Neural crest cell (in vitro differentiated cells): Measurements from ENCODE around the gene SUGCT. TPM values are rescaled to one million over a fixed set of nuclear protein-coding genes. Genes with fewer than 3 reads are reported as not detected.

Experiments
- DNase-seq: peaks from one replicate; pipeline ENCODE4 v3.0.0; 2021; ENCODE audit warnings: low read depth, mixed read lengths, low spot score
- H3K27ac Mint-ChIP-seq: one replicate; pipeline ENCODE4 v1.8.0; 2021; ENCODE audit warnings: mild to moderate bottlenecking, mixed read lengths; ENCODE audit not compliant: unreplicated experiment
- H3K27me3 Mint-ChIP-seq: 2 replicates; pipeline ENCODE4 v1.8.0; 2021; ENCODE audit warnings: low read depth, mild to moderate bottlenecking, mixed read lengths
- H3K36me3 Mint-ChIP-seq: 2 replicates; pipeline ENCODE4 v1.8.0; 2021; ENCODE audit warnings: low read depth, mild to moderate bottlenecking, mixed read lengths
- H3K4me1 Mint-ChIP-seq: 2 replicates; pipeline ENCODE4 v1.8.0; 2021; ENCODE audit warnings: mixed read lengths
- H3K4me3 Mint-ChIP-seq: one replicate; pipeline ENCODE4 v1.8.0; 2021; ENCODE audit warnings: mild to moderate bottlenecking, mixed read lengths
- H3K9me3 Mint-ChIP-seq: 2 replicates; pipeline ENCODE4 v1.8.0; 2021; ENCODE audit warnings: mixed read lengths
- total RNA-seq: library from RNA; stranded (reverse); gene quantifications from 2 replicates; pipeline ENCODE4 v1.2.1, GENCODE V29; 2021
- TF ChIP-seq, protein P1 (sequence below): fragments of 200-600 bp; sonication (generic); conservative IDR thresholded peaks from 2 replicates; pipeline ENCODE4 v1.5.0; 2021; ENCODE audit warnings: antibody characterized with exemption, mild to moderate bottlenecking

Gene SUGCT
- total RNA-seq, 1 donor from 2014 or later, result 5.9 TPM

DNA sequence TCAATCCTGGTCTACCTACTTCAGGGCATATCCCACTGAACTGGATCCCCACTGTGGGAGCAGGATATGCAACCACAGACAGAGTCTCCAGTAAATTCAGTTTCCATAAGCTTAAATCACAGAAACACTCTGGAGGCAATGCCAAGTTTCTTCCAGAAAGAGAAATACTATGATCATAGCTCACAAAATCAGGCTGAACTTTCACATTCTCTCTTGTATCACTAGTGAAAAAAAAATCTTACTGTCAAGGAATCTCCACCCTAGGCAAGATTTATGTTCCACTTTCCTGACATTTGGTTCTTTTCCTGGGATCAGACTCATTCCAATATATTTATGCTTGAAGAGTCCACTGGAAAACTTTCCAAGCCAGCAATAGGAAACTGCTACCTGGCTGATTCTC is 749.0 kb downstream of the SUGCT start:
- no peaks in the 10 kb centered on the region for H3K4me1 Mint-ChIP-seq
- H3K36me3 Mint-ChIP-seq, result no peaks in the 10 kb centered on the region
- no peak for DNase-seq
- no peak overlapping the region for H3K4me3 Mint-ChIP-seq
- H3K27me3 Mint-ChIP-seq, result no peaks in the 10 kb centered on the region
- H3K27ac Mint-ChIP-seq, result no peak overlapping the region
- TF ChIP-seq, protein P1, sequence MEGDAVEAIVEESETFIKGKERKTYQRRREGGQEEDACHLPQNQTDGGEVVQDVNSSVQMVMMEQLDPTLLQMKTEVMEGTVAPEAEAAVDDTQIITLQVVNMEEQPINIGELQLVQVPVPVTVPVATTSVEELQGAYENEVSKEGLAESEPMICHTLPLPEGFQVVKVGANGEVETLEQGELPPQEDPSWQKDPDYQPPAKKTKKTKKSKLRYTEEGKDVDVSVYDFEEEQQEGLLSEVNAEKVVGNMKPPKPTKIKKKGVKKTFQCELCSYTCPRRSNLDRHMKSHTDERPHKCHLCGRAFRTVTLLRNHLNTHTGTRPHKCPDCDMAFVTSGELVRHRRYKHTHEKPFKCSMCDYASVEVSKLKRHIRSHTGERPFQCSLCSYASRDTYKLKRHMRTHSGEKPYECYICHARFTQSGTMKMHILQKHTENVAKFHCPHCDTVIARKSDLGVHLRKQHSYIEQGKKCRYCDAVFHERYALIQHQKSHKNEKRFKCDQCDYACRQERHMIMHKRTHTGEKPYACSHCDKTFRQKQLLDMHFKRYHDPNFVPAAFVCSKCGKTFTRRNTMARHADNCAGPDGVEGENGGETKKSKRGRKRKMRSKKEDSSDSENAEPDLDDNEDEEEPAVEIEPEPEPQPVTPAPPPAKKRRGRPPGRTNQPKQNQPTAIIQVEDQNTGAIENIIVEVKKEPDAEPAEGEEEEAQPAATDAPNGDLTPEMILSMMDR, result no peak
- H3K9me3 Mint-ChIP-seq, result no peaks in the 10 kb centered on the region

DNA sequence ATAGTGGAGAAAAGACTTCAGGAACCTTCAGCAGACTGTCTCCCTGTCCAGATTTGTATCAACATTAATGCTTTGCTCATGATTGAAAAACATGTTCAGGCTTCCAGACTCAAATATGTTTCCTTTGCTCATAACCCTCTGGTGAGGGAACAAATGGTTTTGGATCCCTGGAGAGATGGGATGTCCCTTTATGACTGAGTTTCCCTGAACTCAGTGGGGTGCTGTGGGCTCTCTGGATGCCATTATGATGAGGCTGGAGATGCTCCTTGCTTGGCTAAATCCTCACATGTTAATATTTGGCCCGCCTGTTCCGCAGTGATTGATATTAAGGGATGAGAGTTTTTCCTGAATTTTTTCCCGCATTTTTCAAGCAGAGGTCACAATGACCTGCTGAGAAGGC is 749.4 kb downstream of the SUGCT start:
- no peaks in the 10 kb centered on the region for H3K27me3 Mint-ChIP-seq
- TF ChIP-seq, protein P1, result no peak

DNA sequence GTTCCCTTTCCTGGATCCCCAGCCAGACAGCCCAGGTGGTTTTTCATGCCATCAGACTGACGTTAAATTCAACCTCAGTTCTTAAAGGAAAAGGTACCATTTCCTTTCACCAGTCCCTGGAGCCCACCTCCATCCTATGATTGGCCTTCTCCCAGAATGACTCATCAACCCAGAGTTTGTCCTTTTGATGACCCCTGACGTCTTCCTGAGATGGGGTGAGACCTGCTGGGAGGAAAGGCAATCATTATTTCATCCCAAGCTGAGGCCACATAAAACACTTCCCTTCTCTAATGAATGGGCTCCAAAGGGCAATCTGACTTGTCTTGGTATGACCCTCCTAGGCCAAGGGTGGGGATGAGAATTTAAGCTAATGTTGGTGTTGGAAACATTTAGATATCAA is 750.7 kb downstream of the SUGCT start:
- no peaks in the 10 kb centered on the region for H3K36me3 Mint-ChIP-seq
- H3K27ac Mint-ChIP-seq, result no peak overlapping the region
- H3K4me1 Mint-ChIP-seq, result no peaks in the 10 kb centered on the region
- no peak for DNase-seq
- H3K4me3 Mint-ChIP-seq, result no peak overlapping the region
- no peaks in the 10 kb centered on the region for H3K9me3 Mint-ChIP-seq
- TF ChIP-seq, protein P1, result no peak
- H3K27me3 Mint-ChIP-seq, result no peaks in the 10 kb centered on the region

More for the DNA sequence above, 749.4 kb downstream of the SUGCT start:
- Mint-ChIP-seq H3K9me3 (no peaks in the 10 kb centered on the region), H3K36me3 (no peaks in the 10 kb centered on the region), H3K4me1 (no peaks in the 10 kb centered on the region), H3K4me3 (no peak overlapping the region), H3K27ac (no peak overlapping the region)
- no peak for DNase-seq

DNA sequence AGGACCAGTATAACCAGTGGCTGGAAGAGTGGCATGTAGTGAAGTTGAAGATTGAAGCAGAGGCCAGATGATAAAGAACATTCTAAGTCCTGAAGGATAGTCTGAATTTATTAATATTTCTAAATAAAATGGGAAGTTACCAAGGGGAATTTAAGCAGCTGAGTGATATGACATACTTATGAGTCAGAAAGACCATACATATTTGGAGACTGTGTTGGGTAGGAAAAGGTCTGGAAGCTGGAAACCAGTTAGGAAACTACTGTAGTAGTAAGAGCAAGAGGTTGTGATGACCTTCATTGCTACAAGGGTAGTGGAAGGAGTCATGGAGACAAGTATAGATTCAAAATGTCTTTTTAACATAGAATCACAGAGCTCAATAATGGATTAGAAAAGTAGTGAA is 752.3 kb downstream of the SUGCT start:
- Mint-ChIP-seq H3K27ac (no peak overlapping the region), H3K9me3 (peaks cover 4% of the 10 kb centered on the region), H3K27me3 (no peaks in the 10 kb centered on the region), H3K4me1 (no peaks in the 10 kb centered on the region), H3K4me3 (no peak overlapping the region), H3K36me3 (peaks cover 7% of the 10 kb centered on the region)
- TF ChIP-seq, protein P1, result no peak
- DNase-seq, result no peak

DNA sequence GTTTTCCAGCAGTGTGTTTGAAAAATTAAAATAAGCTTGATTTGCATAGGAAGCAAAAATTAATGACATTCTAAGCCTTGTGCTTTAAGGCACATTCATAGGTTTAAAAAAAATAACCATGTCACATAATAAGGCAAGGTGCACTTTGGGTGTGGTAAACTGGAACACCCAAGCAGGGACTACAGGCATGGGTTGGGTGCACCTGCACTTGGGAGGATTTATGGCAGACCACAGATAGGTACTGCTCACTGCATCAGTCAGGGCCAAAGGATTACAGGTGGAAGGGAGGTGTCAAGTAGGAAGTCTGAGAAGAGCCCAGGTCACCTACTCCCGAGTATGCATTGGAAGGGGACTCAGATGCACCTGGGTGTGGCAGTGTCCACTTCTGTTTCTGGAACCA is 753.7 kb downstream of the SUGCT start:
- Mint-ChIP-seq H3K27ac (no peak overlapping the region), H3K4me1 (no peaks in the 10 kb centered on the region), H3K9me3 (peaks cover 4% of the 10 kb centered on the region), H3K4me3 (no peak overlapping the region), H3K36me3 (peaks cover 9% of the 10 kb centered on the region), H3K27me3 (no peaks in the 10 kb centered on the region)
- TF ChIP-seq, protein P1, result no peak
- DNase-seq, result no peak

DNA sequence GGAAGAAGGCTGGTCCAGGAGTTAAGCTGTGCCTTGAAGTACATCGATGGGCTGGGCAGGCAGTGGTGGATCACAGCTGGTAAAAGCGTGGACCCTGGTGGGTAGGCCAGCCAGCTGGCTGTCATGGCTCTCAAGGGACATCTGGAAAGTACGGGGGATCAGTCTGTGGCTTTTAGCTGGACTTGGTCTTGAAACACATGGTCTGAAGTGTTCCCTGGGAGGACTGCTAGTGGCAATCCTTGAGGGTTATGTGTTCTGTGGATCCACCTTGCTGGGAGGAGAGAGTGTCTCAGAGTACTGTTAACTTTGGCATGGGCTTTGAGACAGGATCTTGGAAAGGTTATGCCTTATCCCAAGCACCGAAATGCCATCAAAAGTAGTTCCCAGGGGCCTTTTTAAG is 754.3 kb downstream of the SUGCT start:
- Mint-ChIP-seq H3K36me3 (peaks cover 9% of the 10 kb centered on the region), H3K4me1 (no peaks in the 10 kb centered on the region), H3K9me3 (peaks cover 4% of the 10 kb centered on the region), H3K4me3 (no peak overlapping the region), H3K27ac (no peak overlapping the region), H3K27me3 (no peaks in the 10 kb centered on the region)
- TF ChIP-seq, protein P1, result no peak
- DNase-seq, result no peak
